Jurkat, Clone E6-1 (cell line): ENCODE measurements around the gene MFN2. TPM values are rescaled to one million over a fixed set of nuclear protein-coding genes. Genes with fewer than 3 reads are reported as not detected.
A peak's percentile ranks its signal among the peaks of the same experiment; 100 is the strongest.
"Not testable (repeated sequence)": the region's sequence is repeated elsewhere in the genome, so short reads cannot be mapped to it uniquely, and the experiment has no call there.

ENCODE experiments used
- DNase-seq: peaks from one replicate; pipeline ENCODE4 v3.0.0-alpha.2; 2011; ENCODE audit warnings: low read depth, low spot score
- H3K4me3 ChIP-seq: 2 replicates; pipeline ENCODE4 v1.5.1; 2011; ENCODE audit warnings: mild to moderate bottlenecking, low read length, control low read depth, moderate library complexity
- polyA plus RNA-seq: library from polyadenylated mRNA; unstranded; fragments of >200 nt; gene quantifications from one replicate; pipeline ENCODE4 v1.2.1, GENCODE V29; 2012; ENCODE audit warnings: missing spikeins; ENCODE audit not compliant: insufficient read length, insufficient read depth

The MFN2 gene
- 29.4 TPM for polyA plus RNA-seq

GRCh38 chr1:11979851-11980675 lies at the start of gene MFN2:
Gene MFN2 (plus strand): TSS chr1:11980444. CDS start chr1:11989169, 8,725 bp downstream.
- H3K4me3 ChIP-seq: peak within 1 kb of the TSS; percentile 97
- peak; percentile 93 for DNase-seq

- no peak for DNase-seq
- H3K4me3 ChIP-seq: no peak overlapping the region
Observed at GRCh38 chr1:11930571-11931445, 49.4 kb upstream of the MFN2 start.

- H3K4me3 ChIP-seq: no peak overlapping the region
- DNase-seq: no peak
Observed at GRCh38 chr1:11931845-11932244, 48.4 kb upstream of the MFN2 start.

- DNase-seq: peak; percentile 62
- H3K4me3 ChIP-seq: peak within 1 kb of the TSS; percentile 62
Observed at GRCh38 chr1:11934302-11935056, 45.8 kb upstream of the MFN2 start, which contains the start of gene PLOD1. Gene PLOD1 (plus strand): TSS chr1:11934717. CDS start chr1:11934780, 63 bp downstream.

GRCh38 chr1:11935057-11935412 lies 45.2 kb upstream of the MFN2 start:
- no peak for DNase-seq
- peak overlapping the region; percentile 62 for H3K4me3 ChIP-seq

GRCh38 chr1:11935733-11936132 lies 44.5 kb upstream of the MFN2 start:
- H3K4me3 ChIP-seq, DNase-seq: not testable (repeated sequence)

GRCh38 chr1:11938722-11939526 lies 41.3 kb upstream of the MFN2 start:
- no peak for DNase-seq
- H3K4me3 ChIP-seq: no peak overlapping the region

GRCh38 chr1:11939794-11940193 lies 40.5 kb upstream of the MFN2 start:
- not testable (repeated sequence) for DNase-seq, H3K4me3 ChIP-seq

- DNase-seq: no peak
- no peak overlapping the region for H3K4me3 ChIP-seq
Observed at GRCh38 chr1:11940260-11940921, 39.9 kb upstream of the MFN2 start.

GRCh38 chr1:11942280-11942679 lies 38.0 kb upstream of the MFN2 start:
- H3K4me3 ChIP-seq: no peak overlapping the region
- no peak for DNase-seq

- no peak for DNase-seq
- no peak overlapping the region for H3K4me3 ChIP-seq
Observed at GRCh38 chr1:11943619-11944018, 36.6 kb upstream of the MFN2 start.

- H3K4me3 ChIP-seq: no peak overlapping the region
- DNase-seq: no peak
Observed at GRCh38 chr1:11944358-11944931, 35.8 kb upstream of the MFN2 start.

GRCh38 chr1:11946647-11947046 lies 33.6 kb upstream of the MFN2 start:
- no peak for DNase-seq
- H3K4me3 ChIP-seq: no peak overlapping the region

- H3K4me3 ChIP-seq: no peak overlapping the region
- DNase-seq: peak; percentile 64
Observed at GRCh38 chr1:11948822-11949458, 31.3 kb upstream of the MFN2 start.

- H3K4me3 ChIP-seq: no peak overlapping the region
- no peak for DNase-seq
Observed at GRCh38 chr1:11951901-11952300, 28.3 kb upstream of the MFN2 start.

- H3K4me3 ChIP-seq: no peak overlapping the region
- DNase-seq: no peak
Observed at GRCh38 chr1:11952455-11953109, 27.7 kb upstream of the MFN2 start.

GRCh38 chr1:11955221-11955620 lies 25.0 kb upstream of the MFN2 start:
- no peak overlapping the region for H3K4me3 ChIP-seq
- no peak for DNase-seq
